ENCODE results near the gene ZNF544.

- TF ChIP-seq CTCF (IDR thresholded peaks at IDR 0.05) = no peak
- no peak for TF ChIP-seq POLR2A (IDR thresholded peaks at IDR 0.05)
Measured at GRCh38 chr19:58265100-58265499, 36.4 kb downstream of the ZNF544 start.
